IPS DF 4.7 (cell line): Measurements from ENCODE around the gene IGFBP1.
"Not testable (repeated sequence)": the region's sequence is repeated elsewhere in the genome, so short reads cannot be mapped to it uniquely, and the experiment has no call there.

Source experiments
- DNase-seq: peaks from one replicate; pipeline ENCODE4 v3.0.0-alpha.2; 2013; ENCODE audit warnings: low spot score; ENCODE audit errors: extremely low read depth

Gene IGFBP1

GRCh38 chr7:45888185-45888992, at the start of gene IGFBP1:
IGFBP1 (plus strand) TSS chr7:45888488; CDS start chr7:45888653, 165 bp downstream.
- no peak for DNase-seq

DNA sequence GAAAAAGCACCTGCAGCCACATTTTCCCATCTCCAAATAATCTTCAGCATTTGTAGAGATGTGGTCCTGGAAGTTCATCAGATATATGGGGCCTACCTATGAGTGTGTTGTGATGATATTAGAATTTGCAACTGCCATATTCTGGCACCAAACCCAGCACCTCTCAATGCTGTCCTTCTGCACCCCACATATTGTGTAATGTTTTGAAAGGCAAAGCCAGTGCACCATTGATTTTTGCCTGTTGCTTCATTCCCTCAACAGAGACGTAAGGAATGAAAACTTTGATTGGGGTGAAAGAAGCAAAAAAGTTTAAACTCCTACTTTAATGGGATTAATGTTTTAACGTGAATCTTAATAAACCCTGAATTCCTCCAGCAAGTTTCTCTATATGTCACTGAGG, 49.4 kb upstream of the IGFBP1 start:
- not testable (repeated sequence) for DNase-seq

- DNase-seq, result not testable (repeated sequence)
Observed at GRCh38 chr7:45841926-45842717, 46.2 kb upstream of the IGFBP1 start.

GRCh38 chr7:45846536-45846935, 41.8 kb upstream of the IGFBP1 start:
- DNase-seq, result not testable (repeated sequence)

- not testable (repeated sequence) for DNase-seq
Observed at GRCh38 chr7:45848734-45849133, 39.6 kb upstream of the IGFBP1 start.

DNA sequence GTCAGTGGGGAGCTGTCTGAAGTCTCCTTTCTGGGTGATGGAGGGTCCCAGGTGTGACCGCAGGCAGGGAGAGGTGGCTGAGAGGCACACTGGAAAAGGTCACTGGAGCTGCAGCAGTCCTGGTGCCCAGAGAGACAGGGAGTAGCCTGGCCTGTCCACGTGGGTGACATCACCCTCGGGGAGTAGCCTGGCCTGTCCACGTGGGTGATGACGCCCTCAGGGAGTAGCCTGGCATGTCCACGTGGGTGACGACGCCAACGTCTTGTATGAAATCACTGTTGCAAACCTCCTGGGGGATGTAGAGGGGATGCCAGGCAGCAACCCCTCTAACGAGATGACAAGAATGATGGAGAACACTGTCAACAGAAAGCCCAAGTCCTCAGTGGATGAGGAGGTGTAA, 35.3 kb upstream of the IGFBP1 start:
- not testable (repeated sequence) for DNase-seq

DNA sequence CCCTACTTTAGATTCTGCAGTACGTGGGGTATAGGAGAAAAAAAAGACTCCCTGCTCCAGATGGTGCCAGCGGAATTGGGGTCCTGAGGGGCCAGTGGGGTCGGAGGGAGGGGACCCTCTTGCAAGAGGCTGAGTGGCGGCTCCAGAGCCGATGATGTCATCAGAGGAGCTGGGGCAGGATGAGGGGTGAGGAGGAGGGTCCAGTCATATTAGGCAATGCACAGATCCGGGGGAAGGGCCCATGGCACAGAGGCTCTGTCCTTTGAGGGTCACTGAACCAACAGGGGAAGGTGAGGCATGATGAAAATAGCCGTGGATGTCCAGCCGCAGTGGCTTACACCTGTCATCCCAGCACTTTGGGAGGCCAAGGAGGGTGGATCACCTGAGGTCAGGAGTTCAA, 34.8 kb upstream of the IGFBP1 start:
- DNase-seq, result not testable (repeated sequence)

DNA sequence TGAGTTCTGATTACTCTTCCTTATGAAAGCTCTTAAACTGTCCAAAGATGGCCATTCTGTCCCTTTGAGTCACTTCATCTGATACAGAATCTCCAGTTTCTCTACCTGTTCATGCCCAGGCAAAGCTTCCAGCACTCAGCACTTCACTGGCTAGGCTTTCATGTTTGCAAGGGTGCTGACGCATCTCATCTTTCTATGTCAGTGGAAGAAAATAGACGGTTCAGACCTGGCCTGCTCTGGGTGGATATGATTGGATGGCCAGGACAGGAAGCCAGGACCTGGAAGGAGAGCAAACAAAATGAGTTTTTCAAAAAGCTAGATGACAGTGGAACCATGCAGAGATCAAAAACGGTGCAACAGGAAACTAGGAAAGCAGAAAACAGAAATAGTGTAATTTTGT, 32.6 kb upstream of the IGFBP1 start:
- DNase-seq, result not testable (repeated sequence)

- not testable (repeated sequence) for DNase-seq
Observed at GRCh38 chr7:45856888-45857287, 31.4 kb upstream of the IGFBP1 start.

DNA sequence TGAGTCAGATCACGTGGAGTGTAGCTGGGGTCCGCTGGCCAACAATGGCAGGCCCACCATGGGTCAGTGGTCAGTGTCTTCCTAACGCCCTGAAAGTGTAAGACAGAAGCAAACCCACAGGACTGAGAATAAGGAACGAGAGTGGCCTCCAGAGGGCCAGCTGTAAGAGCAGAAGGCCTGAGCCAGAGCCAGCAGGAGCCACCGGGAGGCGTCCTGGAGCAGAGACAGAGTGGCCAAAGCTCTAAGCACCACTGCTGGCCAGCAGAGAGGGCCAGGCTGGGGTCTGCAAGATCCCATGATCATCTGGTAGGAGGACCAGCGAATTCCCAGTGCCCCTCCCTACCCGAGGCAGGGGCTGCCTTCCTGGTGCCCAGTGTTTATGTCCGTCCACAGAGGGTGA, 24.6 kb upstream of the IGFBP1 start:
- no peak for DNase-seq

DNA sequence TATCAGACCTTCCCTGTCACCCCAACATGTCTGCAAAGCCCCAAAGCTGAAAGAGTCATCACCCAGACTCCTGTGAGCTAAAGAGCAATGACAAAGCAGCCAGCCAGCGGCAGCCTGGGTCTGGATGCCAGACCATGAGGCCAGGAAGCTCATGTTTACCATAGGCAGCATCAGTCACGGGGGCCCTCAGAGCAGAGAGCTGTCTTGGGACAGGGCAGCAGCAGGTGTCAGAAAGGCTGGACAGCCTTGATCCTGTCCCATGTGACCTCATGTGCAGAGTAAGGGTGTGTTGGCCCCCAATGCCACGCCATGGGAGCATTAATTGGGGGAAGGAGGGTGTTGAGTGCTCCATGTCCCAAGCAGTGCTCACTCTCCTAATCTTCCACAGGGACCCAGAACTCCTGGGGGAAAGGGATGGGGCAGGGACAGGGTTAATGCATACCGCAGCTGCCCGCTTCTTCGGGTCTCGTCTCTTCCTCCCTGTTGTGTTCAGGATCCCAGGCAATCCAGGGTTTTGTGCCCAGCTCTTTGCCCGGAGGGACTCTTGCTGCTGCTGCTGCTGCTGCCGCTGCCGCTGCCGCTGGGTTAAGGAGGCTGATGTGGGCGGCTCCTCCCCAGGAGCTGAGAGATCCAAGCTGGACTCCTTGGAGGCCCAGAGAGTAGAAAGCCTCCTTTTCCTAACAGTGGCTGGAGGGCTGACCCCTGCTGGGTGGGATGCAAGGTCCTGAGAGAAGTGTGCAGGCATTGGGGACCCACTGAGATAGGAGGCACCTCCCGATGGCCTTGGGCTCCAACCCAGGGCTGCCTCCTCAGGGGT, 22.5 kb upstream of the IGFBP1 start:
- DNase-seq, result no peak

DNA sequence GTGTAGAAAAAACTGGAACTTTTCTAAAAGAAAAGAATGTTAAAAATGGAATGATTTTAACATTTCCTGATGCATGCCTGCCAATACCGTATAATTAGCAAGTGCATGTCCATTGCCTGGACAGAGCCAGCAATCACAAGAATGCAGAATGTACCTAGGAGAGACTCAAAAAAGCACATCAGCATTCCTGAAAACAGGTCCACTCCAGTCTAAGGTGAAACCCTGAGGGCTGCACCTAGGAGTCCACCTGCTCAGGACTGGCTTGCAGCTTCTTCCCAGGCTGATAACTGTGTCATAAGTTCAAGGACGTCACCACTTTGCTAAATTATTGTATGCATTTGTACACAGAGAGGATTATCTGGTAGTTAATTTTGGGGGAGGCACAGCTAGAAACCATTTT, 20.8 kb upstream of the IGFBP1 start:
- no peak for DNase-seq

GRCh38 chr7:45869426-45869825, 18.9 kb upstream of the IGFBP1 start:
- DNase-seq, result no peak

DNA sequence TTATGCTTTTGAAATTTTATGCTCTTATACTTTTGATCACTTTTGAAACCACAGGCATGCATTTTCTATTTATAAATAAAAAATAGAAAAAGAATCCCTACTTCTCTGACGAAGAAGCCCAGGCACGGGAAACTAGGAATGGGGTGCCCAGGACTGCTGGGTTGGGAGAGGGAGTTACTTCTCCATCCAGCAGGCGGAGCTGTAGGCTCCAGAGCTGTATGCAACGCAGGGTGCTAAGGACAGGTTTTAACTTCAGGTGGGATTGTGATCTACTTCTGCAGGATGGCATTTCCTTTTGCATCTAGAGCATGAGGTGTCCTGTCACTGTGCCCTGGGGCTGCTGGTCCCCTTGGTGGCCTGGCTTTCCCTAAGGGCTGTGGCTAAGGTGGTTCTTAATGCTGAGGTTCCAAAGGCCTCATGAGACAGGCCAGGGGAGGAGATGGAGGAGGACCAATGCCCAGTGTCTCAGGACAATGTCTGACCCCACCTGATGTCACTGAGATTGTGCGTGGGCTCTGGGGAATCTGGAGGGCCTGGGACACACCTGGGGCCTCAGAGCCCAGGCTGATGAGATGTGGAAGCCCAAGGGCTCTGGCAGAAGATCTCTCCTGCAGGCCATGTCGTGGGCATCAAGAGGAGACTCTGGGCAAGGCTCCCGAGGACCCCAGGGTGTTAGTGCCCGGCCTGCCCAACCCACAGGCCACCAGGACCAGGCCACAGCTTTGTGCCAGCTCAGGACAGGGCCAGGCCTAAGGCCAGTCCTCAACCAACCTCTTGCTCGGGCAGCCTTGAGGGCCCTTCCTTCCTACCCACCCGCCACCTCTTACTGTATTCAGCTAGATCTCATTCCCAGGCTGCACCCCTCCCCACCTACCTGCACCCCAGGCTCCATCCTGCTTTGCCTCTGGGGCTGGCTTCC, 15.9 kb upstream of the IGFBP1 start:
- DNase-seq, result no peak

DNA sequence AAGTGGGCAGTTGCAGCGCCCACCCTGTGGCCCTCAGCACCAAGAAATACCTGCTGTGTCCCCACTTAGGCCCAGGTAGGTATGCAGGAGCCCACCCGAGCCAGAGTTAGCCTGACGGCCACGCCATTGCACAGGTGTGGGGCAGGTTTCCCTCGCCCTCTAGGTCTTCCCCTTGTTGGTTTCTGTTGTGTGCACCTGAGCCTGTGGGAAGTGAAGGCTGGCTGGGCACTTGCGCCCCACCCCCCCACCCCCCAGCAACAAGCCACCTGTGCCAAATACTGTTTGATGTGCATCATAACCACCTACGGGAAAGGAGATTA, 15.3 kb upstream of the IGFBP1 start, which contains the start of gene CCDC201:
TSS of gene CCDC201 (minus strand) at position 48 of the 320 bp plus-strand sequence. CDS start 75 bp downstream, outside the sequence.
- DNase-seq, result no peak

- no peak for DNase-seq
Observed at GRCh38 chr7:45873355-45873754, 14.9 kb upstream of the IGFBP1 start.

- DNase-seq, result no peak
Observed at GRCh38 chr7:45874408-45875131, 13.7 kb upstream of the IGFBP1 start.

DNA sequence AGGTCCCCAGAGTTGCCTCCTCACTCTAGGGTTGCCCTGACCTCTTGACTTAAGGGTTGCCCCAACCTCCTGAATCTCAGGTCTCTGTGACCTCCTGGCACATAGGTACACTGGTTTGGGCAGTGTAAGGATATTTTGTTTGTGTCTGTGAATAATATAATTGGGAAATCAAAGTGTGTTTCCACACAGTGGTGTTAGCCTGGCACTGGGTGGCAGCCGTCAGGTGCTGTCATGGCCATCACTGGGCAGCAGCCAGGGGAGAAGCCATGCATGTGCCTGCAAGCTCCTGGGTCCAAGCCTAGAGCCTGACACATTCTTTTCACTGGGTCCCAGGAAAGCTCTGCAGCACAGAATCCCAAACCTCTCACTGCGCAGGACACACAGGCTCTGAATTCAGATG, 11.8 kb upstream of the IGFBP1 start:
- no peak for DNase-seq

- DNase-seq, result no peak
Observed at GRCh38 chr7:45878457-45879144, 9.7 kb upstream of the IGFBP1 start.
